ENCODE data around the gene DGKB. TPM values are rescaled to one million over a fixed set of nuclear protein-coding genes. Genes with fewer than 3 reads are reported as not detected.

The DGKB gene
- total RNA-seq, 1 experiment from 2014 or later, result not detected

- CTCF ChIA-PET, result no interaction called here
- Histone ChIP-seq H3K4me3 (ENCODE audit: low read depth in 2 of 2, low read length in 2 of 2) (no peak overlapping the region), H3K27ac (ENCODE audit: low read length) (no peak overlapping the region), H3K36me3 (ENCODE audit: control insufficient read depth, insufficient read depth, low read length) (no peaks in the 10 kb centered on the region), H3K27me3 (ENCODE audit: control insufficient read depth, insufficient read depth, low read length) (no peaks in the 10 kb centered on the region), H3K4me1 (ENCODE audit: control insufficient read depth, insufficient read depth, low read length) (no peaks in the 10 kb centered on the region), H3K9me3 (ENCODE audit: control insufficient read depth, insufficient read depth, low read depth, low read length) (no peaks in the 10 kb centered on the region)
- intact Hi-C loops (cut with micrococcal nuclease; ENCODE audit: unreplicated experiment) (no loop called here), in situ Hi-C loops (cut with HindIII; ENCODE audit: low pct_unique_long_range_greater_than_20kb, low sequenced_read_pairs) (no loop called here)
- TF ChIP-seq REST (IDR thresholded peaks at IDR 0.05; ENCODE audit: insufficient read depth in 1 of 2, low read depth in 2 of 2, low read length in 1 of 2), result no peak
- no peak for TF ChIP-seq POLR2AphosphoS5 (IDR thresholded peaks at IDR 0.05; ENCODE audit: low read depth, low read length)
- no peak for TF ChIP-seq CTCF (IDR thresholded peaks at IDR 0.05)
- TF ChIP-seq SIN3A (IDR thresholded peaks at IDR 0.05; ENCODE audit: borderline replicate concordance, insufficient read depth, low read depth, low read length), result no peak
- no peak for TF ChIP-seq TCF7L2 (IDR thresholded peaks at IDR 0.05; ENCODE audit: low read depth, low read length)
- no TSS peak for BruUV-seq (replicated peaks)
- no peak for ATAC-seq
- POLR2A ChIA-PET, result no interaction called here
- DNase-seq (ENCODE audit: low read depth, low spot score), result no peak
Measured at GRCh38 chr7:14851610-14852009, 50.9 kb downstream of the DGKB start.

GRCh38 chr7:14850039-14850438 is 52.5 kb downstream of the DGKB start:
- no peaks in the 10 kb centered on the region for H3K27me3 ChIP-seq (ENCODE audit: control insufficient read depth, insufficient read depth, low read length)
- intact Hi-C loops (cut with micrococcal nuclease; ENCODE audit: unreplicated experiment), result no loop called here
- ChIA-PET CTCF (no interaction called here), POLR2A (no interaction called here)
- no peak for ATAC-seq
- no peak overlapping the region for H3K27ac ChIP-seq (ENCODE audit: low read length)
- no peak for DNase-seq (ENCODE audit: low read depth, low spot score)
- no TSS peak for BruUV-seq (replicated peaks)
- TF ChIP-seq POLR2AphosphoS5 (IDR thresholded peaks at IDR 0.05; ENCODE audit: low read depth, low read length), result no peak
- TF ChIP-seq SIN3A (IDR thresholded peaks at IDR 0.05; ENCODE audit: borderline replicate concordance, insufficient read depth, low read depth, low read length), result no peak
- TF ChIP-seq REST (IDR thresholded peaks at IDR 0.05; ENCODE audit: insufficient read depth in 1 of 2, low read depth in 2 of 2, low read length in 1 of 2), result no peak
- no peak for TF ChIP-seq CTCF (IDR thresholded peaks at IDR 0.05)
- TF ChIP-seq TCF7L2 (IDR thresholded peaks at IDR 0.05; ENCODE audit: low read depth, low read length), result no peak
- no peaks in the 10 kb centered on the region for H3K4me1 ChIP-seq (ENCODE audit: control insufficient read depth, insufficient read depth, low read length)
- in situ Hi-C loops (cut with HindIII; ENCODE audit: low pct_unique_long_range_greater_than_20kb, low sequenced_read_pairs), result no loop called here
- H3K9me3 ChIP-seq (ENCODE audit: control insufficient read depth, insufficient read depth, low read depth, low read length), result no peaks in the 10 kb centered on the region
- no peak overlapping the region for H3K4me3 ChIP-seq (ENCODE audit: low read depth in 2 of 2, low read length in 2 of 2)
- no peaks in the 10 kb centered on the region for H3K36me3 ChIP-seq (ENCODE audit: control insufficient read depth, insufficient read depth, low read length)
